ENCODE data around the gene ABCA8. TPM values are rescaled to one million over a fixed set of nuclear protein-coding genes. Genes with fewer than 3 reads are reported as not detected.

Gene ABCA8
- total RNA-seq, 1 experiment from 2014 or later, result 0.90 TPM

GRCh38 chr17:68870976-68871375 is 84.2 kb downstream of the ABCA8 start:
- Histone ChIP-seq H3K9me3 (ENCODE audit: low read depth, low read length, poor library complexity, severe bottlenecking) (no peaks in the 10 kb centered on the region), H3K27me3 (replicated peaks; ENCODE audit: insufficient read depth, low read depth, low read length, poor library complexity) (no peaks in the 10 kb centered on the region), H3K27ac (ENCODE audit: low read depth, low read length, poor library complexity, severe bottlenecking) (no peak overlapping the region), H3K4me3 (ENCODE audit: low read depth, low read length, poor library complexity, severe bottlenecking) (no peak overlapping the region), H3K4me1 (ENCODE audit: insufficient read depth, low read length, poor library complexity, severe bottlenecking) (no peaks in the 10 kb centered on the region), H3K36me3 (ENCODE audit: insufficient read depth, low read length, poor library complexity, severe bottlenecking) (no peaks in the 10 kb centered on the region)
- no peak for DNase-seq (ENCODE audit: low spot score)
- BruUV-seq (replicated peaks), result no TSS peak
- ChIA-PET POLR2A (ENCODE audit: low non-redundant PET) (no interaction called here), CTCF (no interaction called here)
- intact Hi-C loops (cut with micrococcal nuclease; ENCODE audit: unreplicated experiment), result no loop called here
- no peak for TF ChIP-seq CTCF (conservative IDR thresholded peaks at IDR 0.05; ENCODE audit: low read depth, low read length)
- no peak for TF ChIP-seq EZH2 (IDR thresholded peaks at IDR 0.05; ENCODE audit: borderline replicate concordance, low read depth, low read length, poor library complexity, severe bottlenecking)

- ChIA-PET CTCF (no interaction called here), POLR2A (ENCODE audit: low non-redundant PET) (no interaction called here)
- no TSS peak for BruUV-seq (replicated peaks)
- H3K36me3 ChIP-seq (ENCODE audit: insufficient read depth, low read length, poor library complexity, severe bottlenecking), result no peaks in the 10 kb centered on the region
- H3K9me3 ChIP-seq (ENCODE audit: low read depth, low read length, poor library complexity, severe bottlenecking), result no peaks in the 10 kb centered on the region
- no peak for TF ChIP-seq EZH2 (IDR thresholded peaks at IDR 0.05; ENCODE audit: borderline replicate concordance, low read depth, low read length, poor library complexity, severe bottlenecking)
- no peak for TF ChIP-seq CTCF (conservative IDR thresholded peaks at IDR 0.05; ENCODE audit: low read depth, low read length)
- no peak for DNase-seq (ENCODE audit: low spot score)
- intact Hi-C loops (cut with micrococcal nuclease; ENCODE audit: unreplicated experiment), result no loop called here
- no peaks in the 10 kb centered on the region for H3K27me3 ChIP-seq (replicated peaks; ENCODE audit: insufficient read depth, low read depth, low read length, poor library complexity)
- H3K27ac ChIP-seq (ENCODE audit: low read depth, low read length, poor library complexity, severe bottlenecking), result no peak overlapping the region
- H3K4me1 ChIP-seq (ENCODE audit: insufficient read depth, low read length, poor library complexity, severe bottlenecking), result no peaks in the 10 kb centered on the region
- no peak overlapping the region for H3K4me3 ChIP-seq (ENCODE audit: low read depth, low read length, poor library complexity, severe bottlenecking)
Observed at GRCh38 chr17:68870161-68870826, 84.9 kb downstream of the ABCA8 start.

- no peak for DNase-seq (ENCODE audit: low spot score)
- no TSS peak for BruUV-seq (replicated peaks)
- no peak for TF ChIP-seq CTCF (conservative IDR thresholded peaks at IDR 0.05; ENCODE audit: low read depth, low read length)
Observed at GRCh38 chr17:68868708-68869107, 86.5 kb downstream of the ABCA8 start.

More at GRCh38 chr17:68868708-68869107, 86.5 kb downstream of the ABCA8 start:
- POLR2A ChIA-PET (ENCODE audit: low non-redundant PET), result no interaction called here
- CTCF ChIA-PET, result no interaction called here
- H3K9me3 ChIP-seq (ENCODE audit: low read depth, low read length, poor library complexity, severe bottlenecking), result no peaks in the 10 kb centered on the region
- H3K4me1 ChIP-seq (ENCODE audit: insufficient read depth, low read length, poor library complexity, severe bottlenecking), result no peaks in the 10 kb centered on the region
- no peaks in the 10 kb centered on the region for H3K36me3 ChIP-seq (ENCODE audit: insufficient read depth, low read length, poor library complexity, severe bottlenecking)
- H3K4me3 ChIP-seq (ENCODE audit: low read depth, low read length, poor library complexity, severe bottlenecking), result no peak overlapping the region
- H3K27ac ChIP-seq (ENCODE audit: low read depth, low read length, poor library complexity, severe bottlenecking), result no peak overlapping the region
- intact Hi-C loops (cut with micrococcal nuclease; ENCODE audit: unreplicated experiment), result no loop called here
- no peaks in the 10 kb centered on the region for H3K27me3 ChIP-seq (replicated peaks; ENCODE audit: insufficient read depth, low read depth, low read length, poor library complexity)
